IMR-90 (cell line): ENCODE measurements around the gene SPATC1L. TPM values are rescaled to one million over a fixed set of nuclear protein-coding genes. Genes with fewer than 3 reads are reported as not detected.

Experiments used
- ATAC-seq: fragments of 200-7000 bp; cut with Tn5 transposase; 2 replicates; pipeline ENCODE4 v1.9.1; 2020; ENCODE audit warnings: low read depth, mild to moderate bottlenecking, moderate library complexity
- BruUV-seq: library from RNA; stranded (reverse); fragments of 400-500 nt; replicated peaks from 2 replicates; lab custom pipeline; 2021; lab: Mats Ljungman, UMichigan
- CTCF ChIA-PET: fragments of 300-600 bp; formaldehyde crosslinking; extraction: SDS; loops from one replicate; lab custom pipeline; 2021; ENCODE audit warnings: antibody characterized with exemption; lab: Yijun Ruan, JAX
- POLR2A ChIA-PET: fragments of 300-600 bp; sonication (Branson Sonifier 250); formaldehyde crosslinking; loops from one replicate; lab custom pipeline; 2022; ENCODE audit warnings: antibody characterized with exemption; ENCODE audit not compliant: unreplicated experiment; lab: Charles Lee
- DNase-seq: peaks from one replicate; pipeline ENCODE4 v3.0.0; 2013
- H2AFZ ChIP-seq: replicated peaks from 2 replicates; pipeline ENCODE3; 2013; ENCODE audit warnings: low read length, mild to moderate bottlenecking; ENCODE audit not compliant: poor library complexity
- H2AK5ac ChIP-seq: 2 replicates; pipeline ENCODE4 v1.6.1; 2013; ENCODE audit warnings: low read depth, low read length, inconsistent platforms
- H2AK9ac ChIP-seq: replicated peaks from 2 replicates; pipeline ENCODE3; 2013; ENCODE audit warnings: mild to moderate bottlenecking, low read depth, low read length, moderate library complexity; ENCODE audit not compliant: poor library complexity
- H2BK120ac ChIP-seq: 2 replicates; pipeline ENCODE4 v1.6.1; 2013; ENCODE audit warnings: low read depth, low read length, inconsistent platforms
- H2BK15ac ChIP-seq: 3 replicates; pipeline ENCODE4 v1.6.1; 2013; ENCODE audit warnings: low read depth, low read length, inconsistent platforms
- H2BK20ac ChIP-seq: 2 replicates; pipeline ENCODE4 v1.6.1; 2013; ENCODE audit warnings: low read depth, mild to moderate bottlenecking, inconsistent platforms, low read length, moderate library complexity
- H2BK5ac ChIP-seq: 2 replicates; pipeline ENCODE4 v1.6.1; 2013; ENCODE audit warnings: mild to moderate bottlenecking, low read depth, low read length, inconsistent platforms; ENCODE audit not compliant: poor library complexity, severe bottlenecking
- H3K14ac ChIP-seq: replicated peaks from 2 replicates; pipeline ENCODE4 v1.6.1; 2013; ENCODE audit warnings: low read depth, low read length, inconsistent platforms
- H3K18ac ChIP-seq: 2 replicates; pipeline ENCODE4 v1.6.1; 2013; ENCODE audit warnings: low read depth, low read length, control low read depth
- H3K23ac ChIP-seq: 2 replicates; pipeline ENCODE4 v1.6.1; 2013; ENCODE audit warnings: low read depth, low read length, inconsistent platforms
- H3K27ac ChIP-seq: 2 replicates; pipeline ENCODE4 v1.5.1; 2013; ENCODE audit warnings: mild to moderate bottlenecking, control low read depth, low read length; ENCODE audit not compliant: insufficient read depth
- H3K27me3 ChIP-seq: 2 replicates; pipeline ENCODE4 v1.6.1; 2013; ENCODE audit warnings: low read length; ENCODE audit not compliant: control insufficient read depth, insufficient read depth
- H3K36me3 ChIP-seq: 2 replicates; pipeline ENCODE4 v1.6.1; 2013; ENCODE audit warnings: low read length, mixed read lengths; ENCODE audit not compliant: control insufficient read depth, insufficient read depth
- H3K4ac ChIP-seq: 2 replicates; pipeline ENCODE4 v1.6.1; 2013; ENCODE audit warnings: low read depth, low read length, inconsistent platforms
- H3K4me1 ChIP-seq: 2 replicates; pipeline ENCODE4 v1.6.1; 2013; ENCODE audit warnings: low read length, mixed read lengths; ENCODE audit not compliant: control insufficient read depth, insufficient read depth
- H3K4me2 ChIP-seq: 2 replicates; pipeline ENCODE4 v1.6.1; 2013; ENCODE audit warnings: low read depth, mild to moderate bottlenecking, control low read depth, low read length, moderate library complexity
- H3K4me3 ChIP-seq: 2 replicates; pipeline ENCODE4 v1.5.1; 2013; ENCODE audit warnings: low read depth, mild to moderate bottlenecking, control low read depth, low read length, moderate library complexity; ENCODE audit not compliant: insufficient read depth
- H3K56ac ChIP-seq: 2 replicates; pipeline ENCODE4 v1.6.1; 2013; ENCODE audit warnings: low read length, inconsistent platforms; ENCODE audit not compliant: insufficient read depth; ENCODE audit errors: extremely low read depth
- H3K79me1 ChIP-seq, 2 experiments: 2 replicates each; pipeline ENCODE4 v1.6.1; 2013; ENCODE audit warnings: low read length in 2 of 2, inconsistent platforms in 1 of 2, low read depth in 1 of 2
- H3K9ac ChIP-seq: 2 replicates; pipeline ENCODE4 v1.6.1; 2013; ENCODE audit warnings: low read depth, low read length, control low read depth
- H3K9me1 ChIP-seq: 2 replicates; pipeline ENCODE4 v1.6.1; 2013; ENCODE audit warnings: low read length, inconsistent platforms; ENCODE audit not compliant: insufficient read depth
- H3K9me3 ChIP-seq: 2 replicates; pipeline ENCODE4 v1.6.1; 2013; ENCODE audit warnings: low read length; ENCODE audit not compliant: control insufficient read depth, insufficient read depth
- H4K20me1 ChIP-seq: 2 replicates; pipeline ENCODE4 v1.6.1; 2013; ENCODE audit warnings: low read length, inconsistent platforms; ENCODE audit not compliant: insufficient read depth
- H4K5ac ChIP-seq: 2 replicates; pipeline ENCODE4 v1.6.1; 2013; ENCODE audit warnings: mild to moderate bottlenecking, low read depth, low read length, control low read depth
- H4K8ac ChIP-seq, 2 experiments: 2 replicates each; pipeline ENCODE4 v1.6.1; 2013; ENCODE audit warnings: low read depth in 2 of 2, low read length in 2 of 2, control low read depth in 1 of 2, inconsistent platforms in 1 of 2
- H4K91ac ChIP-seq: 2 replicates; pipeline ENCODE4 v1.6.1; 2013; ENCODE audit warnings: low read depth, low read length, inconsistent platforms; ENCODE audit not compliant: insufficient read depth
- CHD1 ChIP-seq: IDR thresholded peaks from 2 replicates; pipeline ENCODE4 v1.6.1; 2012; ENCODE audit warnings: low read depth, low read length, improper control_type of control experiment
- POLR2A ChIP-seq: IDR thresholded peaks from 2 replicates; pipeline ENCODE4 v1.6.1; 2012; ENCODE audit warnings: mild to moderate bottlenecking, low read depth, low read length
- RCOR1 ChIP-seq: IDR thresholded peaks from 2 replicates; pipeline ENCODE4 v1.6.1; 2012; ENCODE audit warnings: mild to moderate bottlenecking, low read length, improper control_type of control experiment; ENCODE audit not compliant: insufficient replicate concordance
- RFX5 ChIP-seq: IDR thresholded peaks from 2 replicates; pipeline ENCODE4 v1.8.0; 2012; ENCODE audit warnings: low read depth, mild to moderate bottlenecking, low read length, moderate library complexity
- SMC3 ChIP-seq: fragments of 150-350 bp; IDR thresholded peaks from 2 replicates; pipeline ENCODE4 v1.6.1; 2016; ENCODE audit warnings: low read depth, mild to moderate bottlenecking, antibody characterized with exemption, low read length, moderate library complexity
- WGBS, 2 experiments: methylation state at CpG; one replicate each; pipeline versions ENCODE4 v1.1.5 to v1.1.7; 2013; ENCODE audit warnings: missing lambda C conversion rate in 2 of 2; ENCODE audit not compliant: insufficient read length in 1 of 2; ENCODE audit errors: extremely low coverage in 2 of 2; 5-methylcytosine and 5-hydroxymethylcytosine counted together
- dilution Hi-C: fragments of 300-500 bp; cut with HindIII; formaldehyde crosslinking; loops from one replicate; pipeline ENCODE4 v1.14.3; 2018; ENCODE audit warnings: low sequenced_read_pairs; ENCODE audit not compliant: unreplicated experiment
- in situ Hi-C: fragments of 300-500 bp; cut with MboI; formaldehyde crosslinking; loops from 3 replicates; pipeline ENCODE4 v1.14.3; 2019; ENCODE audit warnings: low sequenced_read_pairs, inconsistent platforms, mixed read lengths
- intact Hi-C: fragments of 100-400 bp; cut with micrococcal nuclease; formaldehyde crosslinking; loops from 2 replicates; pipeline ENCODE4 v1.10.0; 2022
- polyA plus RNA-seq, 3 experiments: library from polyadenylated mRNA; depleted of rRNA; stranded (reverse); fragments of >200 nt; gene quantifications; 2 replicates each; pipeline ENCODE4 v1.2.3, GENCODE V29; 2012; ENCODE audit warnings: low replicate concordance in 1 of 3
- total RNA-seq: library from RNA; depleted of rRNA; stranded (reverse); fragments of >200 nt; gene quantifications from 2 replicates; pipeline ENCODE4 v1.2.3, GENCODE V29; 2012

Gene SPATC1L
- total and polyA plus RNA-seq, 2 of the 4 experiments (the other 2 are of a cell fraction), result 3.8 to 17.2 TPM

- no peak for DNase-seq
- no TSS peak for BruUV-seq
- H2AK5ac ChIP-seq, result peak overlapping the region; percentile 1; the same call in 1 of the 2 replicates
- H3K9me3 ChIP-seq, result no peaks in the 10 kb centered on the region
- peaks cover 98% of the 10 kb centered on the region for H4K20me1 ChIP-seq
- H3K4me3 ChIP-seq, result no peak overlapping the region
- TF ChIP-seq POLR2A (0 out of 2 replicates have a peak, but pooled peaks have one; percentile 1), SMC3 (no peak), RFX5 (no peak), RCOR1 (no peak), CHD1 (no peak)
- H3K9me1 ChIP-seq, result peaks cover 26% of the 10 kb centered on the region
- H3K27me3 ChIP-seq, result no peaks in the 10 kb centered on the region
- no peak overlapping the region for H4K91ac ChIP-seq
- peak overlapping the region; percentile 23; the same call in 1 of the 2 replicates for H2BK120ac ChIP-seq
- H2AK9ac ChIP-seq, result no peak overlapping the region
- dilution Hi-C loops, result no loop called here
- no peak overlapping the region for H3K9ac ChIP-seq
- H3K14ac ChIP-seq, result no peak overlapping the region
- H2AFZ ChIP-seq, result peak overlapping the region; percentile 49
- WGBS, 2 experiments, result 93 to 100% methylated on average over 2 to 5 of the region's 16 CpGs
- 0 out of 2 replicates have a peak overlapping the region, but pooled peaks have one; percentile 35 for H2BK20ac ChIP-seq
- POLR2A ChIA-PET, result no interaction called here
- H4K5ac ChIP-seq, result no peak overlapping the region
- H3K4me2 ChIP-seq, result no peak overlapping the region
- intact Hi-C loops, result no loop called here
- no peak overlapping the region for H3K4ac ChIP-seq
- H3K56ac ChIP-seq, result no peak overlapping the region
- H3K36me3 ChIP-seq, result peaks cover 99% of the 10 kb centered on the region
- peaks cover 17 to 92% of the 10 kb centered on the region in 2 experiments for H3K79me1 ChIP-seq
- H2BK15ac ChIP-seq, result no peak overlapping the region
- CTCF ChIA-PET, result no interaction called here
- no peak overlapping the region for H4K8ac ChIP-seq
- H3K27ac ChIP-seq, result no peak overlapping the region
- no peak for ATAC-seq
- peaks cover 9% of the 10 kb centered on the region; the same call in 1 of the 2 replicates for H3K4me1 ChIP-seq
- in situ Hi-C loops, result no loop called here
- no peak overlapping the region for H3K23ac ChIP-seq
- H3K18ac ChIP-seq, result no peak overlapping the region
- H2BK5ac ChIP-seq, result peak overlapping the region; percentile 37
These were observed 60.0 kb downstream of the SPATC1L start for GRCh38 chr21:46124083-46124925.
